ENCODE measurements around the gene FKBP5. TPM values are rescaled to one million over a fixed set of nuclear protein-coding genes. Genes with fewer than 3 reads are reported as not detected.

FKBP5 gene
- total and polyA plus RNA-seq, 9 of the 15 experiments (the other 6 are each of a cell fraction or from before 2014, with no cell fraction given): 32.7 to 151 (median 75.0) TPM

DNA sequence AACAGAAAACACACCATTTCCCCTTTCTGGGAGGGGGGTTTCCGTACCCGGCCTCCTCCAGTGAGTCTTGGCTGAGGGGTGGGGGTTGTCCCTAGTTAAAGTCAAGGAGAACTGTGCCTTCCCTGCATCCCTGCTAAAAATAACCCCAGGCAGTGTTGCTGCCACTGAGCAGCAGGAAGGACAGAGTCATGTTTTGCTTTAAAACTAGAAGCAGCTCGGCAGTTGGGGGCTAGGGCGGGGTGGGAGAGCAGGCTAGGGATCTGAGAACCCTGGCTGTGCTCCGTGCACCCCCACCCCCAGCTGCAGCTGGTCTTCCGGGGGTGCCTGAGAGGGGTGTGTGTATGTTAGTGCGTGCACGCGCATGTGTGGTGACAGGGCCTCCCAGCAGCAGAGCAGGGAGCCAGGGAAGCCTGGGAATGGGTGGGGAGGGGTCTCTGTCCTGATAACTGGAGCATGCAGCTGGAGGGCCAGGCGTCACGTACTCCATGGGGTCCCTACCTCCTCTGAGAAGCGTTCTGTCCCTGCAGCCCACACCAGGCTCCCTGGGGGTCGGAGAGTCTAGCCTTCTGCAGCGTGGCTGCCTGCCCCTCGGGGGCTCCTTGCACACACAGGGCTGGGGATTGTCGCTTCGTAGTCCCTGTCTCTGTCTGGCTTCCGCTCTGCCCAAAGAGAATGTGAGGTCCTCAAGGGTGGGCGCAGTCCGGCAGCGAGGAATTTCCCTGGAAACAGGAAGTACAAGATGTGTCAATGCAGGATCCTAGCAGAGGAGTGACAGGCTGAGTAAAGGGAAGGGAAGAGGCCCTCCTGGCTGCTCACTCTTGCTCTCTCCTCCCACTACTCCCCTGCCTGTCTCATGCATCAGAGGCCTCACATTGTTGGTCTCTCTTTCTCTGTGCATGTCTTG is 31.4 kb upstream of the FKBP5 start (continued):
- TF ChIP-seq CBX1 (IDR thresholded peaks at IDR 0.05; ENCODE audit: low read depth): no peak
- no peak for TF ChIP-seq ARHGAP35 (IDR thresholded peaks at IDR 0.05; ENCODE audit: partially characterized antibody)
- no peak for TF ChIP-seq ZNF316 (IDR thresholded peaks at IDR 0.05)
- no peak for TF ChIP-seq WHSC1 (IDR thresholded peaks at IDR 0.05; ENCODE audit: low read length)
- no peak for TF ChIP-seq HNRNPLL (IDR thresholded peaks at IDR 0.05; ENCODE audit: low read depth, low read length, poor library complexity, severe bottlenecking)
- TF ChIP-seq ZNF584 (CRISPR knock-in tag; IDR thresholded peaks at IDR 0.05; ENCODE audit: low read depth): no peak
- no peak for TF ChIP-seq FOXA1 (IDR thresholded peaks at IDR 0.05; ENCODE audit: borderline replicate concordance)
- TF ChIP-seq, protein P1, sequence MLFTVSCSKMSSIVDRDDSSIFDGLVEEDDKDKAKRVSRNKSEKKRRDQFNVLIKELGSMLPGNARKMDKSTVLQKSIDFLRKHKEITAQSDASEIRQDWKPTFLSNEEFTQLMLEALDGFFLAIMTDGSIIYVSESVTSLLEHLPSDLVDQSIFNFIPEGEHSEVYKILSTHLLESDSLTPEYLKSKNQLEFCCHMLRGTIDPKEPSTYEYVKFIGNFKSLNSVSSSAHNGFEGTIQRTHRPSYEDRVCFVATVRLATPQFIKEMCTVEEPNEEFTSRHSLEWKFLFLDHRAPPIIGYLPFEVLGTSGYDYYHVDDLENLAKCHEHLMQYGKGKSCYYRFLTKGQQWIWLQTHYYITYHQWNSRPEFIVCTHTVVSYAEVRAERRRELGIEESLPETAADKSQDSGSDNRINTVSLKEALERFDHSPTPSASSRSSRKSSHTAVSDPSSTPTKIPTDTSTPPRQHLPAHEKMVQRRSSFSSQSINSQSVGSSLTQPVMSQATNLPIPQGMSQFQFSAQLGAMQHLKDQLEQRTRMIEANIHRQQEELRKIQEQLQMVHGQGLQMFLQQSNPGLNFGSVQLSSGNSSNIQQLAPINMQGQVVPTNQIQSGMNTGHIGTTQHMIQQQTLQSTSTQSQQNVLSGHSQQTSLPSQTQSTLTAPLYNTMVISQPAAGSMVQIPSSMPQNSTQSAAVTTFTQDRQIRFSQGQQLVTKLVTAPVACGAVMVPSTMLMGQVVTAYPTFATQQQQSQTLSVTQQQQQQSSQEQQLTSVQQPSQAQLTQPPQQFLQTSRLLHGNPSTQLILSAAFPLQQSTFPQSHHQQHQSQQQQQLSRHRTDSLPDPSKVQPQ (CRISPR knock-in tag; IDR thresholded peaks at IDR 0.05; ENCODE audit: borderline replicate concordance): no peak
- TF ChIP-seq ZNF23 (CRISPR knock-in tag; IDR thresholded peaks at IDR 0.05): no peak
- TF ChIP-seq PURB (CRISPR knock-in tag; IDR thresholded peaks at IDR 0.05; ENCODE audit: low read depth): no peak
- TF ChIP-seq EZH2 (IDR thresholded peaks at IDR 0.05; ENCODE audit: borderline replicate concordance, low read depth, low read length): no peak
- TF ChIP-seq ZBTB1 (CRISPR knock-in tag; IDR thresholded peaks at IDR 0.05; ENCODE audit: borderline replicate concordance, low read depth): no peak
- TF ChIP-seq, protein P2, sequence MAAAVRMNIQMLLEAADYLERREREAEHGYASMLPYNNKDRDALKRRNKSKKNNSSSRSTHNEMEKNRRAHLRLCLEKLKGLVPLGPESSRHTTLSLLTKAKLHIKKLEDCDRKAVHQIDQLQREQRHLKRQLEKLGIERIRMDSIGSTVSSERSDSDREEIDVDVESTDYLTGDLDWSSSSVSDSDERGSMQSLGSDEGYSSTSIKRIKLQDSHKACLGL (CRISPR knock-in tag; IDR thresholded peaks at IDR 0.05; ENCODE audit: borderline replicate concordance, poor library complexity, severe bottlenecking): no peak
- TF ChIP-seq MEIS2 (IDR thresholded peaks at IDR 0.05; ENCODE audit: partially characterized antibody): no peak
- TF ChIP-seq, protein P3, sequence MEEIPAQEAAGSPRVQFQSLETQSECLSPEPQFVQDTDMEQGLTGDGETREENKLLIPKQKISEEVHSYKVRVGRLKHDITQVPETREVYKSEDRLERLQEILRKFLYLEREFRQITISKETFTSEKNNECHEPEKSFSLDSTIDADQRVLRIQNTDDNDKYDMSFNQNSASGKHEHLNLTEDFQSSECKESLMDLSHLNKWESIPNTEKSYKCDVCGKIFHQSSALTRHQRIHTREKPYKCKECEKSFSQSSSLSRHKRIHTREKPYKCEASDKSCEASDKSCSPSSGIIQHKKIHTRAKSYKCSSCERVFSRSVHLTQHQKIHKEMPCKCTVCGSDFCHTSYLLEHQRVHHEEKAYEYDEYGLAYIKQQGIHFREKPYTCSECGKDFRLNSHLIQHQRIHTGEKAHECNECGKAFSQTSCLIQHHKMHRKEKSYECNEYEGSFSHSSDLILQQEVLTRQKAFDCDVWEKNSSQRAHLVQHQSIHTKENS (CRISPR knock-in tag; IDR thresholded peaks at IDR 0.05): no peak
- no peak for TF ChIP-seq EWSR1 (IDR thresholded peaks at IDR 0.05; ENCODE audit: borderline replicate concordance, low read depth, partially characterized antibody)
- TF ChIP-seq BRF1 (IDR thresholded peaks at IDR 0.05; ENCODE audit: borderline replicate concordance, extremely low read depth, insufficient read length): no peak
- no peak for TF ChIP-seq ZFP1 (CRISPR knock-in tag; IDR thresholded peaks at IDR 0.05)
- TF ChIP-seq, protein P4, sequence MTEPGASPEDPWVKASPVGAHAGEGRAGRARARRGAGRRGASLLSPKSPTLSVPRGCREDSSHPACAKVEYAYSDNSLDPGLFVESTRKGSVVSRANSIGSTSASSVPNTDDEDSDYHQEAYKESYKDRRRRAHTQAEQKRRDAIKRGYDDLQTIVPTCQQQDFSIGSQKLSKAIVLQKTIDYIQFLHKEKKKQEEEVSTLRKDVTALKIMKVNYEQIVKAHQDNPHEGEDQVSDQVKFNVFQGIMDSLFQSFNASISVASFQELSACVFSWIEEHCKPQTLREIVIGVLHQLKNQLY (CRISPR knock-in tag; conservative IDR thresholded peaks at IDR 0.05): no peak
- TF ChIP-seq, protein P5, sequence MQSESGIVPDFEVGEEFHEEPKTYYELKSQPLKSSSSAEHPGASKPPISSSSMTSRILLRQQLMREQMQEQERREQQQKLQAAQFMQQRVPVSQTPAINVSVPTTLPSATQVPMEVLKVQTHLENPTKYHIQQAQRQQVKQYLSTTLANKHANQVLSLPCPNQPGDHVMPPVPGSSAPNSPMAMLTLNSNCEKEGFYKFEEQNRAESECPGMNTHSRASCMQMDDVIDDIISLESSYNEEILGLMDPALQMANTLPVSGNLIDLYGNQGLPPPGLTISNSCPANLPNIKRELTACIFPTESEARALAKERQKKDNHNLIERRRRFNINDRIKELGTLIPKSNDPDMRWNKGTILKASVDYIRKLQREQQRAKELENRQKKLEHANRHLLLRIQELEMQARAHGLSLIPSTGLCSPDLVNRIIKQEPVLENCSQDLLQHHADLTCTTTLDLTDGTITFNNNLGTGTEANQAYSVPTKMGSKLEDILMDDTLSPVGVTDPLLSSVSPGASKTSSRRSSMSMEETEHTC (IDR thresholded peaks at IDR 0.05): no peak
- TF ChIP-seq SMARCE1 (IDR thresholded peaks at IDR 0.05): no peak
